H9 (cell line): ENCODE results near the gene CHST13. TPM values are rescaled to one million over a fixed set of nuclear protein-coding genes. Genes with fewer than 3 reads are reported as not detected.

Experiments
- DNase-seq: peaks from one replicate; pipeline ENCODE4 v3.0.0-alpha.2; 2017
- H2AFZ ChIP-seq: one replicate; pipeline ENCODE4 v1.6.1; 2013; ENCODE audit warnings: mild to moderate bottlenecking, low read length, control low read depth, moderate library complexity
- H2AK5ac ChIP-seq: 2 replicates; pipeline ENCODE4 v1.6.1; 2013; ENCODE audit warnings: low read length, control low read depth, mixed read lengths; ENCODE audit not compliant: insufficient read length
- H2BK120ac ChIP-seq: one replicate; pipeline ENCODE4 v1.6.1; 2013; ENCODE audit warnings: low read depth, mild to moderate bottlenecking, low read length, control low read depth, inconsistent platforms; ENCODE audit not compliant: poor library complexity, severe bottlenecking
- H2BK12ac ChIP-seq: 2 replicates; pipeline ENCODE4 v1.6.1; 2013; ENCODE audit warnings: low read length, control low read depth, mixed read lengths, low read depth; ENCODE audit not compliant: insufficient read length
- H2BK15ac ChIP-seq: 2 replicates; pipeline ENCODE4 v1.6.1; 2013; ENCODE audit warnings: low read depth, low read length, control low read depth
- H2BK20ac ChIP-seq: one replicate; pipeline ENCODE4 v1.6.1; 2013; ENCODE audit warnings: low read depth, mild to moderate bottlenecking, low read length, control low read depth, inconsistent platforms; ENCODE audit not compliant: poor library complexity, severe bottlenecking
- H2BK5ac ChIP-seq: 2 replicates; pipeline ENCODE4 v1.6.1; 2013; ENCODE audit warnings: low read length, control low read depth, mixed read lengths; ENCODE audit not compliant: insufficient read length
- H3K14ac ChIP-seq: 2 replicates; pipeline ENCODE4 v1.6.1; 2013; ENCODE audit warnings: low read length, control low read depth; ENCODE audit not compliant: insufficient read depth
- H3K18ac ChIP-seq: 2 replicates; pipeline ENCODE4 v1.6.1; 2013; ENCODE audit warnings: low read depth, mild to moderate bottlenecking, mixed read lengths, low read length, control low read depth; ENCODE audit not compliant: insufficient read length
- H3K23ac ChIP-seq: 2 replicates; pipeline ENCODE4 v1.6.1; 2013; ENCODE audit warnings: low read length, control low read depth, mixed read lengths, low read depth; ENCODE audit not compliant: insufficient read length
- H3K23me2 ChIP-seq: 2 replicates; pipeline ENCODE4 v1.6.1; 2013; ENCODE audit warnings: low read depth, mild to moderate bottlenecking, mixed read lengths, low read length, control low read depth; ENCODE audit not compliant: insufficient read length, poor library complexity, severe bottlenecking
- H3K27ac ChIP-seq: 2 replicates; pipeline ENCODE4 v1.5.1; 2013; ENCODE audit warnings: low read length, control low read depth, mixed read lengths, low read depth; ENCODE audit not compliant: insufficient read length
- H3K27me3 ChIP-seq: 2 replicates; pipeline ENCODE4 v1.6.1; 2013; ENCODE audit warnings: low read length, control low read depth, inconsistent platforms; ENCODE audit not compliant: insufficient read depth
- H3K4ac ChIP-seq: 2 replicates; pipeline ENCODE4 v1.6.1; 2013; ENCODE audit warnings: low read depth, mild to moderate bottlenecking, control low read depth, inconsistent platforms, low read length, moderate library complexity
- H3K4me1 ChIP-seq: 2 replicates; pipeline ENCODE4 v1.6.1; 2013; ENCODE audit warnings: low read length, control low read depth, inconsistent platforms; ENCODE audit not compliant: insufficient read depth
- H3K4me2 ChIP-seq: 2 replicates; pipeline ENCODE4 v1.6.1; 2013; ENCODE audit warnings: low read length, control low read depth, mixed read lengths; ENCODE audit not compliant: insufficient read length, insufficient read depth
- H3K56ac ChIP-seq: 2 replicates; pipeline ENCODE4 v1.6.1; 2013; ENCODE audit warnings: low read depth, mild to moderate bottlenecking, mixed read lengths, low read length, control low read depth; ENCODE audit not compliant: insufficient read length
- H3K79me1 ChIP-seq: 2 replicates; pipeline ENCODE4 v1.6.1; 2013; ENCODE audit warnings: low read depth, mild to moderate bottlenecking, moderate library complexity, low read length, control low read depth, inconsistent platforms; ENCODE audit not compliant: insufficient read depth, poor library complexity, severe bottlenecking
- H3K79me2 ChIP-seq: 2 replicates; pipeline ENCODE4 v1.6.1; 2013; ENCODE audit warnings: low read length, control low read depth, inconsistent platforms; ENCODE audit not compliant: insufficient read depth
- H3K9ac ChIP-seq: 2 replicates; pipeline ENCODE4 v1.6.1; 2013; ENCODE audit warnings: low read length, control low read depth, mixed read lengths; ENCODE audit not compliant: insufficient read length; ENCODE audit errors: extremely low read depth
- H3K9me3 ChIP-seq: one replicate; pipeline ENCODE4 v1.6.1; 2013; ENCODE audit warnings: low read depth, low read length, inconsistent platforms; ENCODE audit not compliant: control insufficient read depth
- H3T11ph ChIP-seq: one replicate; pipeline ENCODE4 v1.6.1; 2013; ENCODE audit warnings: mild to moderate bottlenecking, low read length, control low read depth, inconsistent platforms
- H4K20me1 ChIP-seq: one replicate; pipeline ENCODE4 v1.6.1; 2013; ENCODE audit not compliant: control insufficient read depth, insufficient read length, insufficient read depth
- H4K5ac ChIP-seq: 2 replicates; pipeline ENCODE4 v1.6.1; 2013; ENCODE audit warnings: low read depth, mild to moderate bottlenecking, mixed read lengths, low read length, control low read depth; ENCODE audit not compliant: insufficient read length
- H4K8ac ChIP-seq: replicated peaks from 2 replicates; pipeline ENCODE4 v1.6.1; 2013; ENCODE audit warnings: low read length, control low read depth, mixed read lengths, low read depth; ENCODE audit not compliant: insufficient read length
- H4K91ac ChIP-seq: 2 replicates; pipeline ENCODE4 v1.6.1; 2013; ENCODE audit warnings: low read depth, mild to moderate bottlenecking, moderate library complexity, mixed read lengths, low read length, control low read depth; ENCODE audit not compliant: insufficient read length
- H3K27ac Mint-ChIP-seq, 3 experiments: 2 replicates in 2 of 3; 3 replicates in 1 of 3; pipeline ENCODE4 v1.8.0; 2020 to 2021; ENCODE audit warnings: mixed read lengths in 3 of 3, mild to moderate bottlenecking in 1 of 3, moderate library complexity in 1 of 3
- H3K27me3 Mint-ChIP-seq: 2 replicates; pipeline ENCODE4 v1.8.0; 2021; ENCODE audit warnings: low read depth, mild to moderate bottlenecking, moderate library complexity, mixed read lengths
- H3K36me3 Mint-ChIP-seq, 3 experiments: 2 replicates in 2 of 3; 3 replicates in 1 of 3; pipeline ENCODE4 v1.8.0; 2020 to 2021; ENCODE audit warnings: low read depth in 3 of 3, mixed read lengths in 3 of 3; ENCODE audit not compliant: insufficient read depth in 1 of 3
- H3K4me1 Mint-ChIP-seq, 2 experiments: 2 replicates each; pipeline ENCODE4 v1.8.0; 2020; ENCODE audit warnings: mixed read lengths in 2 of 2
- H3K4me3 Mint-ChIP-seq, 2 experiments: 2 replicates in 1 of 2; 3 replicates in 1 of 2; pipeline ENCODE4 v1.8.0; 2020 to 2021; ENCODE audit warnings: mild to moderate bottlenecking in 2 of 2, mixed read lengths in 2 of 2, moderate library complexity in 1 of 2
- H3K9me3 Mint-ChIP-seq, 2 experiments: 2 replicates in 1 of 2; 3 replicates in 1 of 2; pipeline ENCODE4 v1.8.0; 2020; ENCODE audit warnings: mild to moderate bottlenecking in 2 of 2, mixed read lengths in 2 of 2, moderate library complexity in 1 of 2
- WGBS: extraction: QIAGEN DNeasy Blood & Tissue Kit; methylation state at CpG from one replicate; pipeline ENCODE4 v1.1.7; 2013; ENCODE audit warnings: missing lambda C conversion rate, low lambda C conversion rate, mixed read lengths; ENCODE audit not compliant: insufficient read length; ENCODE audit errors: extremely low coverage; 5-methylcytosine and 5-hydroxymethylcytosine counted together
- total RNA-seq: library from RNA; stranded (reverse); gene quantifications from 2 replicates; pipeline ENCODE4 v1.2.1, GENCODE V29; 2021
- TF ChIP-seq, protein P1 (sequence below): fragments of 200-600 bp; sonication (generic); conservative IDR thresholded peaks from 3 replicates; pipeline ENCODE4 v1.8.0; 2021; ENCODE audit warnings: antibody characterized with exemption, mild to moderate bottlenecking

Gene CHST13
- total RNA-seq, 1 experiment from 2014 or later = 0.85 TPM

DNA sequence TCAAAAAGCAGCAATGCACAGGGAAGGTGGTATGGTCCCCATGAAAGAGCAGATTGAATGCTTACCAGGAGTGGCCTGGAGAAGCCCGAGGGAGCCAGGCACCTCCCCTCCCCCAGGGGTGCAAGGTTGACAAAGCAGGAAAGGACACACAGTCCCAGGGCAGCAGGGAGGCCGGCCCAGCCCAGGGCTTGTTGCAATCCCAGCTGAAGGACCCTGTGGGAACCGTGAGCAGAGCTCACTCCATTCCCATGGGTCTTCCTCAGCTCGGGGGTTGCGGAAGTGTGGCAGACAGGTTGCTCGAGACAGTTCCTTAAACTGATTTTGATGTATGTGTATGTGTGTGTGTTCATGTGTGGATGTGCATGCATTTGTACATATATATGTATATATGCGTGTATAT lies 22.2 kb upstream of the CHST13 start:
- H3K36me3 Mint-ChIP-seq = no peaks in the 10 kb centered on the region
- H3K14ac ChIP-seq = no peak overlapping the region
- H3K79me2 ChIP-seq = no peaks in the 10 kb centered on the region
- WGBS = no CpG with 5 or more reads among the region's 7 CpGs
- no peaks in the 10 kb centered on the region for H4K20me1 ChIP-seq
- H2AFZ ChIP-seq = no peak overlapping the region
- H2BK15ac ChIP-seq = no peak overlapping the region
- no peak overlapping the region for H3K56ac ChIP-seq
- no peak overlapping the region for H2BK120ac ChIP-seq
- H3K4ac ChIP-seq = no peak overlapping the region
- H3T11ph ChIP-seq = no peak overlapping the region
- no peaks in the 10 kb centered on the region for H3K23me2 ChIP-seq
- no peak overlapping the region for H3K9ac ChIP-seq
- no peak overlapping the region for H3K4me2 ChIP-seq
- no peak overlapping the region for H2BK20ac ChIP-seq
- H3K27me3 Mint-ChIP-seq = peaks cover 1% of the 10 kb centered on the region; the same call in 1 of the 2 replicates
- H4K8ac ChIP-seq = no peak overlapping the region
- H3K9me3 ChIP-seq = no peaks in the 10 kb centered on the region
- peaks cover 3% of the 10 kb centered on the region; the same call in 1 of the 2 replicates for H3K4me1 ChIP-seq
- no peaks in the 10 kb centered on the region for H3K27me3 ChIP-seq
- H3K27ac ChIP-seq = no peak overlapping the region
- H3K4me3 Mint-ChIP-seq = no peak overlapping the region
- no peaks in the 10 kb centered on the region for H3K9me3 Mint-ChIP-seq
- H2BK12ac ChIP-seq = no peak overlapping the region
- no peak overlapping the region for H3K18ac ChIP-seq
- DNase-seq = no peak
- no peak overlapping the region for H2BK5ac ChIP-seq
- H4K5ac ChIP-seq = no peak overlapping the region
- peaks cover 15 to 22% of the 10 kb centered on the region in 2 experiments for H3K4me1 Mint-ChIP-seq
- TF ChIP-seq, protein P1, sequence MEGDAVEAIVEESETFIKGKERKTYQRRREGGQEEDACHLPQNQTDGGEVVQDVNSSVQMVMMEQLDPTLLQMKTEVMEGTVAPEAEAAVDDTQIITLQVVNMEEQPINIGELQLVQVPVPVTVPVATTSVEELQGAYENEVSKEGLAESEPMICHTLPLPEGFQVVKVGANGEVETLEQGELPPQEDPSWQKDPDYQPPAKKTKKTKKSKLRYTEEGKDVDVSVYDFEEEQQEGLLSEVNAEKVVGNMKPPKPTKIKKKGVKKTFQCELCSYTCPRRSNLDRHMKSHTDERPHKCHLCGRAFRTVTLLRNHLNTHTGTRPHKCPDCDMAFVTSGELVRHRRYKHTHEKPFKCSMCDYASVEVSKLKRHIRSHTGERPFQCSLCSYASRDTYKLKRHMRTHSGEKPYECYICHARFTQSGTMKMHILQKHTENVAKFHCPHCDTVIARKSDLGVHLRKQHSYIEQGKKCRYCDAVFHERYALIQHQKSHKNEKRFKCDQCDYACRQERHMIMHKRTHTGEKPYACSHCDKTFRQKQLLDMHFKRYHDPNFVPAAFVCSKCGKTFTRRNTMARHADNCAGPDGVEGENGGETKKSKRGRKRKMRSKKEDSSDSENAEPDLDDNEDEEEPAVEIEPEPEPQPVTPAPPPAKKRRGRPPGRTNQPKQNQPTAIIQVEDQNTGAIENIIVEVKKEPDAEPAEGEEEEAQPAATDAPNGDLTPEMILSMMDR = no peak
- H3K79me1 ChIP-seq = no peaks in the 10 kb centered on the region
- no peak overlapping the region for H3K23ac ChIP-seq
- H3K27ac Mint-ChIP-seq = no peak overlapping the region
- H2AK5ac ChIP-seq = no peak overlapping the region
- H4K91ac ChIP-seq = no peak overlapping the region
